ENCODE data around the gene ATG2B. TPM values are rescaled to one million over a fixed set of nuclear protein-coding genes. Genes with fewer than 3 reads are reported as not detected.

ATG2B gene
- total RNA-seq, 1 experiment from 2014 or later, result 11.6 TPM

- TF ChIP-seq, protein P1, sequence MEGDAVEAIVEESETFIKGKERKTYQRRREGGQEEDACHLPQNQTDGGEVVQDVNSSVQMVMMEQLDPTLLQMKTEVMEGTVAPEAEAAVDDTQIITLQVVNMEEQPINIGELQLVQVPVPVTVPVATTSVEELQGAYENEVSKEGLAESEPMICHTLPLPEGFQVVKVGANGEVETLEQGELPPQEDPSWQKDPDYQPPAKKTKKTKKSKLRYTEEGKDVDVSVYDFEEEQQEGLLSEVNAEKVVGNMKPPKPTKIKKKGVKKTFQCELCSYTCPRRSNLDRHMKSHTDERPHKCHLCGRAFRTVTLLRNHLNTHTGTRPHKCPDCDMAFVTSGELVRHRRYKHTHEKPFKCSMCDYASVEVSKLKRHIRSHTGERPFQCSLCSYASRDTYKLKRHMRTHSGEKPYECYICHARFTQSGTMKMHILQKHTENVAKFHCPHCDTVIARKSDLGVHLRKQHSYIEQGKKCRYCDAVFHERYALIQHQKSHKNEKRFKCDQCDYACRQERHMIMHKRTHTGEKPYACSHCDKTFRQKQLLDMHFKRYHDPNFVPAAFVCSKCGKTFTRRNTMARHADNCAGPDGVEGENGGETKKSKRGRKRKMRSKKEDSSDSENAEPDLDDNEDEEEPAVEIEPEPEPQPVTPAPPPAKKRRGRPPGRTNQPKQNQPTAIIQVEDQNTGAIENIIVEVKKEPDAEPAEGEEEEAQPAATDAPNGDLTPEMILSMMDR (conservative IDR thresholded peaks at IDR 0.05; ENCODE audit: low read depth, low read length), result no peak
- TF ChIP-seq EZH2phosphoT487 (IDR thresholded peaks at IDR 0.05; ENCODE audit: borderline replicate concordance, low read length) (no peak), EZH2 (IDR thresholded peaks at IDR 0.05; ENCODE audit: low read length, unreplicated experiment) (no peak)
- H3K36me3 ChIP-seq (ENCODE audit: low read depth, low read length), result no peaks in the 10 kb centered on the region
- H3K27me3 ChIP-seq (ENCODE audit: low read length), result no peaks in the 10 kb centered on the region
- CTCF ChIA-PET, result no interaction called here
- BruUV-seq (replicated peaks), result no TSS peak
- H3K9me3 ChIP-seq (ENCODE audit: low read length), result no peaks in the 10 kb centered on the region
- H3F3A ChIP-seq (ENCODE audit: low read length, unreplicated experiment), result no peaks in the 10 kb centered on the region
- H3K4me3 ChIP-seq (ENCODE audit: low read length), result no peak overlapping the region
- no peaks in the 10 kb centered on the region for H3K79me2 ChIP-seq (ENCODE audit: low read length)
- H4K20me1 ChIP-seq (ENCODE audit: low read length), result no peaks in the 10 kb centered on the region
- POLR2A ChIA-PET (ENCODE audit: unreplicated experiment), result no interaction called here
- H2AFZ ChIP-seq (ENCODE audit: low read length), result no peak overlapping the region
- H3K4me2 ChIP-seq (ENCODE audit: low read length), result no peak overlapping the region
- DNase-seq (no peak), ATAC-seq (no peak)
- intact Hi-C loops (cut with micrococcal nuclease), result no loop called here
- H3K27ac ChIP-seq (ENCODE audit: low read length), result no peak overlapping the region
- H3K9ac ChIP-seq (ENCODE audit: low read length), result no peak overlapping the region
- H3K9me2 ChIP-seq (replicated peaks; ENCODE audit: low read length), result no peaks in the 10 kb centered on the region
- peaks cover 5% of the 10 kb centered on the region; the same call in 1 of the 2 replicates for H3K4me1 ChIP-seq (ENCODE audit: insufficient read depth, low read length)
Observed at GRCh38 chr14:96341323-96341722, 21.8 kb downstream of the ATG2B start.

GRCh38 chr14:96338551-96338950 is 24.6 kb downstream of the ATG2B start:
- no peak overlapping the region for H3K27ac ChIP-seq (ENCODE audit: low read length)
- no peaks in the 10 kb centered on the region for H3K9me3 ChIP-seq (ENCODE audit: low read length)
- no TSS peak for BruUV-seq (replicated peaks)
- DNase-seq (no peak), ATAC-seq (no peak)
- no peaks in the 10 kb centered on the region for H3K79me2 ChIP-seq (ENCODE audit: low read length)
- H3K9me2 ChIP-seq (replicated peaks; ENCODE audit: low read length), result no peaks in the 10 kb centered on the region
- CTCF ChIA-PET, result no interaction called here
- TF ChIP-seq EZH2phosphoT487 (IDR thresholded peaks at IDR 0.05; ENCODE audit: borderline replicate concordance, low read length), result no peak
- no peak for TF ChIP-seq EZH2 (IDR thresholded peaks at IDR 0.05; ENCODE audit: low read length, unreplicated experiment)
- no peak overlapping the region for H2AFZ ChIP-seq (ENCODE audit: low read length)
- no peak overlapping the region for H3K4me3 ChIP-seq (ENCODE audit: low read length)
- no peaks in the 10 kb centered on the region for H3F3A ChIP-seq (ENCODE audit: low read length, unreplicated experiment)
- no peaks in the 10 kb centered on the region for H4K20me1 ChIP-seq (ENCODE audit: low read length)
- no peaks in the 10 kb centered on the region for H3K36me3 ChIP-seq (ENCODE audit: low read depth, low read length)
- H3K4me2 ChIP-seq (ENCODE audit: low read length), result no peak overlapping the region
- intact Hi-C loops (cut with micrococcal nuclease), result no loop called here
- no peaks in the 10 kb centered on the region for H3K4me1 ChIP-seq (ENCODE audit: insufficient read depth, low read length)
- H3K9ac ChIP-seq (ENCODE audit: low read length), result no peak overlapping the region
- no peaks in the 10 kb centered on the region for H3K27me3 ChIP-seq (ENCODE audit: low read length)
- POLR2A ChIA-PET (ENCODE audit: unreplicated experiment), result no interaction called here

DNA sequence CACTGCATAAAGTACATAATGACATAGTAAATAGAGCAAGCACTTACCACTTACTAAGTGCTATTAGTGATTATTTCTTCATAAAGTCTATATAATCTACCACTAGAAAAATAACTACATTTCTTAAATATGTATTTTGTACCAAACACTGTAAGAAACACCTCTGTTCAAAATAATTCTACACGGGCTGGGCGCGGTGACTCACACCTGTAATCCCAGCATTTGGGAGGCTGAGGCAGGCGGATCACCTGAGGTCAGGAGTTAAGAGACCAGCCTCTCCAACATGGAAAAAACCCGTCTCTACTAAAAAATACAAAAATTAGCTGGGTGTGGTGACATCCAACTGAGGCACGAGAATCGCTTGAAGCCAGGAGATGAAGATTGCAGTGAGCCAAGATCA is 38.9 kb downstream of the ATG2B start:
- Histone ChIP-seq H3K9ac (ENCODE audit: low read length) (no peak overlapping the region), H3K4me3 (ENCODE audit: low read length) (no peak overlapping the region), H3K27ac (ENCODE audit: low read length) (no peak overlapping the region), H3K4me1 (ENCODE audit: insufficient read depth, low read length) (no peaks in the 10 kb centered on the region), H3K4me2 (ENCODE audit: low read length) (no peak overlapping the region), H3K9me2 (replicated peaks; ENCODE audit: low read length) (no peaks in the 10 kb centered on the region), H3K9me3 (ENCODE audit: low read length) (no peaks in the 10 kb centered on the region), H2AFZ (ENCODE audit: low read length) (no peak overlapping the region), H3K27me3 (ENCODE audit: low read length) (no peaks in the 10 kb centered on the region), H3K79me2 (ENCODE audit: low read length) (no peaks in the 10 kb centered on the region), H4K20me1 (ENCODE audit: low read length) (no peaks in the 10 kb centered on the region), H3F3A (ENCODE audit: low read length, unreplicated experiment) (no peaks in the 10 kb centered on the region), H3K36me3 (ENCODE audit: low read depth, low read length) (no peaks in the 10 kb centered on the region)
- ChIA-PET CTCF (no interaction called here), POLR2A (ENCODE audit: unreplicated experiment) (no interaction called here)
- no TSS peak for BruUV-seq (replicated peaks)
- TF ChIP-seq, protein P1 (conservative IDR thresholded peaks at IDR 0.05; ENCODE audit: low read depth, low read length), result no peak
- TF ChIP-seq EZH2phosphoT487 (IDR thresholded peaks at IDR 0.05; ENCODE audit: borderline replicate concordance, low read length) (no peak), EZH2 (IDR thresholded peaks at IDR 0.05; ENCODE audit: low read length, unreplicated experiment) (no peak)
- intact Hi-C loops (cut with micrococcal nuclease), result no loop called here
- ATAC-seq (no peak), DNase-seq (no peak)
